Mesendoderm (in vitro differentiated cells): ENCODE measurements around the gene LIFR.

Experiments used
- DNase-seq: peaks from one replicate; pipeline ENCODE4 v3.0.0; 2013
- H2AK5ac ChIP-seq: 2 replicates; pipeline ENCODE4 v1.6.1; 2013; ENCODE audit warnings: low read length, inconsistent platforms
- H2BK120ac ChIP-seq: 2 replicates; pipeline ENCODE4 v1.6.1; 2013; ENCODE audit warnings: low read depth, mild to moderate bottlenecking, low read length, moderate library complexity, mixed read lengths
- H2BK15ac ChIP-seq: replicated peaks from 2 replicates; pipeline ENCODE4 v1.6.1; 2013; ENCODE audit warnings: low read depth, mild to moderate bottlenecking, moderate library complexity
- H2BK5ac ChIP-seq: 2 replicates; pipeline ENCODE4 v1.6.1; 2013; ENCODE audit warnings: low read length, inconsistent platforms
- H3K18ac ChIP-seq: 2 replicates; pipeline ENCODE4 v1.6.1; 2013; ENCODE audit warnings: mild to moderate bottlenecking, low read length, mixed read lengths
- H3K23ac ChIP-seq: one replicate; pipeline ENCODE4 v1.6.1; 2013; ENCODE audit warnings: low read length
- H3K27ac ChIP-seq: 2 replicates; pipeline ENCODE4 v1.5.1; 2013; ENCODE audit warnings: low read depth, mild to moderate bottlenecking, inconsistent platforms, low read length, moderate library complexity
- H3K27me3 ChIP-seq: 2 replicates; pipeline ENCODE4 v1.6.1; 2013; ENCODE audit warnings: low read length, control low read depth, mild to moderate bottlenecking, inconsistent platforms; ENCODE audit not compliant: insufficient read depth, poor library complexity
- H3K36me3 ChIP-seq: 2 replicates; pipeline ENCODE4 v1.6.1; 2013; ENCODE audit warnings: low read length, inconsistent platforms; ENCODE audit not compliant: control insufficient read depth, insufficient read depth
- H3K4ac ChIP-seq: one replicate; pipeline ENCODE4 v1.6.1; 2013; ENCODE audit warnings: low read depth, mild to moderate bottlenecking, low read length, moderate library complexity
- H3K4me1 ChIP-seq: 2 replicates; pipeline ENCODE4 v1.6.1; 2013; ENCODE audit warnings: low read depth, low read length, inconsistent platforms; ENCODE audit not compliant: control insufficient read depth
- H3K4me2 ChIP-seq: 2 replicates; pipeline ENCODE4 v1.6.1; 2013; ENCODE audit warnings: low read length
- H3K4me3 ChIP-seq: 2 replicates; pipeline ENCODE4 v1.5.1; 2013; ENCODE audit warnings: mild to moderate bottlenecking, low read length
- H3K56ac ChIP-seq: one replicate; pipeline ENCODE4 v1.6.1; 2013; ENCODE audit warnings: low read length
- H3K79me1 ChIP-seq: 2 replicates; pipeline ENCODE4 v1.6.1; 2013; ENCODE audit warnings: low read length, inconsistent platforms
- H3K79me2 ChIP-seq: 2 replicates; pipeline ENCODE4 v1.6.1; 2013; ENCODE audit warnings: mild to moderate bottlenecking, low read length; ENCODE audit not compliant: control insufficient read depth, insufficient read depth
- H3K9ac ChIP-seq: 2 replicates; pipeline ENCODE4 v1.6.1; 2013; ENCODE audit warnings: low read length, inconsistent platforms
- H4K5ac ChIP-seq: one replicate; pipeline ENCODE4 v1.6.1; 2013; ENCODE audit warnings: low read length
- H4K8ac ChIP-seq: one replicate; pipeline ENCODE4 v1.6.1; 2013; ENCODE audit warnings: low read depth, mild to moderate bottlenecking, control low read depth, low read length, moderate library complexity
- WGBS: extraction: QIAGEN DNeasy Blood & Tissue Kit; methylation state at CpG from one replicate; pipeline ENCODE4 v1.1.7; 2013; ENCODE audit warnings: low lambda C conversion rate, missing lambda C conversion rate; ENCODE audit not compliant: insufficient coverage; ENCODE audit errors: extremely low coverage; 5-methylcytosine and 5-hydroxymethylcytosine counted together

LIFR gene

GRCh38 chr5:38532165-38532669, 24.2 kb downstream of the LIFR start:
- H3K56ac ChIP-seq: no peak overlapping the region
- peaks cover 44% of the 10 kb centered on the region for H3K79me2 ChIP-seq
- WGBS: no CpG with 5 or more reads among the region's 9 CpGs
- H3K27me3 ChIP-seq: no peaks in the 10 kb centered on the region
- no peak overlapping the region for H3K4ac ChIP-seq
- no peak overlapping the region for H3K27ac ChIP-seq
- H4K8ac ChIP-seq: no peak overlapping the region
- H3K9ac ChIP-seq: no peak overlapping the region
- H2BK5ac ChIP-seq: no peak overlapping the region
- no peak overlapping the region for H3K4me2 ChIP-seq
- H3K36me3 ChIP-seq: no peaks in the 10 kb centered on the region
- no peak overlapping the region for H2BK120ac ChIP-seq
- H2AK5ac ChIP-seq: no peak overlapping the region
- H3K4me3 ChIP-seq: no peak overlapping the region
- H4K5ac ChIP-seq: no peak overlapping the region
- peaks cover 21% of the 10 kb centered on the region for H3K79me1 ChIP-seq
- no peak overlapping the region for H3K23ac ChIP-seq
- H3K4me1 ChIP-seq: peaks cover 9% of the 10 kb centered on the region
- no peak overlapping the region for H3K18ac ChIP-seq
- peak; percentile 29 for DNase-seq
- H2BK15ac ChIP-seq: no peak overlapping the region

GRCh38 chr5:38531518-38531917, 24.9 kb downstream of the LIFR start:
- no peak overlapping the region for H2BK120ac ChIP-seq
- DNase-seq: no peak
- no peak overlapping the region for H2BK15ac ChIP-seq
- no peak overlapping the region for H4K5ac ChIP-seq
- H3K27ac ChIP-seq: no peak overlapping the region
- peaks cover 39% of the 10 kb centered on the region for H3K79me2 ChIP-seq
- H3K4me1 ChIP-seq: peaks cover 9% of the 10 kb centered on the region
- no peak overlapping the region for H3K23ac ChIP-seq
- no peak overlapping the region for H3K4me3 ChIP-seq
- H3K36me3 ChIP-seq: no peaks in the 10 kb centered on the region
- WGBS: no CpG with 5 or more reads among the region's 3 CpGs
- peaks cover 19% of the 10 kb centered on the region for H3K79me1 ChIP-seq
- H3K18ac ChIP-seq: no peak overlapping the region
- no peak overlapping the region for H3K4me2 ChIP-seq
- no peaks in the 10 kb centered on the region for H3K27me3 ChIP-seq
- H2AK5ac ChIP-seq: no peak overlapping the region
- no peak overlapping the region for H3K56ac ChIP-seq
- H3K4ac ChIP-seq: no peak overlapping the region
- H3K9ac ChIP-seq: no peak overlapping the region
- no peak overlapping the region for H4K8ac ChIP-seq
- no peak overlapping the region for H2BK5ac ChIP-seq

GRCh38 chr5:38529955-38530646, 26.3 kb downstream of the LIFR start:
- peaks cover 9% of the 10 kb centered on the region for H3K4me1 ChIP-seq
- no peak overlapping the region for H3K18ac ChIP-seq
- no peak overlapping the region for H2BK15ac ChIP-seq
- H4K5ac ChIP-seq: no peak overlapping the region
- no peaks in the 10 kb centered on the region for H3K36me3 ChIP-seq
- no peaks in the 10 kb centered on the region for H3K27me3 ChIP-seq
- no peak overlapping the region for H4K8ac ChIP-seq
- H3K56ac ChIP-seq: no peak overlapping the region
- H3K27ac ChIP-seq: no peak overlapping the region
- no CpG with 5 or more reads among the region's 4 CpGs for WGBS
- DNase-seq: no peak
- no peak overlapping the region for H2BK5ac ChIP-seq
- H3K4me2 ChIP-seq: no peak overlapping the region
- no peak overlapping the region for H2BK120ac ChIP-seq
- H3K4ac ChIP-seq: no peak overlapping the region
- peaks cover 28% of the 10 kb centered on the region for H3K79me2 ChIP-seq
- no peak overlapping the region for H3K23ac ChIP-seq
- H3K9ac ChIP-seq: no peak overlapping the region
- H2AK5ac ChIP-seq: no peak overlapping the region
- H3K4me3 ChIP-seq: no peak overlapping the region
- peaks cover 18% of the 10 kb centered on the region for H3K79me1 ChIP-seq

- Histone ChIP-seq H2BK120ac (no peak overlapping the region), H3K56ac (peak overlapping the region; percentile 57), H3K36me3 (no peaks in the 10 kb centered on the region), H3K4me2 (no peak overlapping the region), H3K79me1 (peaks cover 11% of the 10 kb centered on the region), H3K27me3 (no peaks in the 10 kb centered on the region), H4K5ac (no peak overlapping the region), H3K4me3 (no peak overlapping the region), H2AK5ac (no peak overlapping the region), H3K4me1 (peaks cover 9% of the 10 kb centered on the region), H3K18ac (no peak overlapping the region), H2BK15ac (no peak overlapping the region), H3K23ac (peak overlapping the region; percentile 11), H4K8ac (no peak overlapping the region), H3K27ac (no peak overlapping the region), H3K4ac (no peak overlapping the region), H3K79me2 (peaks cover 14% of the 10 kb centered on the region), H2BK5ac (no peak overlapping the region), H3K9ac (no peak overlapping the region)
- peak; percentile 63 for DNase-seq
- WGBS: no CpG with 5 or more reads among the region's 3 CpGs
Measured at GRCh38 chr5:38528162-38528703, 28.2 kb downstream of the LIFR start.

- H2BK5ac ChIP-seq: no peak overlapping the region
- no peaks in the 10 kb centered on the region for H3K36me3 ChIP-seq
- no CpG with 5 or more reads among the region's 2 CpGs for WGBS
- no peak overlapping the region for H3K4ac ChIP-seq
- H3K27me3 ChIP-seq: no peaks in the 10 kb centered on the region
- no peak overlapping the region for H4K8ac ChIP-seq
- no peak overlapping the region for H2BK15ac ChIP-seq
- DNase-seq: no peak
- peaks cover 7% of the 10 kb centered on the region for H3K4me1 ChIP-seq
- H3K27ac ChIP-seq: no peak overlapping the region
- no peak overlapping the region for H3K9ac ChIP-seq
- H3K4me2 ChIP-seq: no peak overlapping the region
- no peak overlapping the region for H3K18ac ChIP-seq
- peaks cover 10% of the 10 kb centered on the region for H3K79me2 ChIP-seq
- peaks cover 9% of the 10 kb centered on the region for H3K79me1 ChIP-seq
- H2BK120ac ChIP-seq: no peak overlapping the region
- no peak overlapping the region for H4K5ac ChIP-seq
- H2AK5ac ChIP-seq: no peak overlapping the region
- H3K23ac ChIP-seq: no peak overlapping the region
- H3K56ac ChIP-seq: no peak overlapping the region
- no peak overlapping the region for H3K4me3 ChIP-seq
Measured at GRCh38 chr5:38527475-38527874, 29.0 kb downstream of the LIFR start.
